Stimulated activated CD4-positive, alpha-beta T cell treated with anti-CD3 and anti-CD28 coated beads, Interleukin-1b, Interleukin-23, amount 100 ng/mL, for 24 hours (primary cell): ENCODE data around the gene NEUROG2.
"Not testable (repeated sequence)": the region's sequence is repeated elsewhere in the genome, so short reads cannot be mapped to it uniquely, and the experiment has no call there.

Source experiments
- DNase-seq, 4 experiments: peaks; one replicate each; pipeline ENCODE4 v3.0.0-alpha.2; 2020; ENCODE audit warnings: low read depth in 4 of 4, low spot score in 1 of 4

Gene NEUROG2

GRCh38 chr4:112492321-112492720, 23.7 kb downstream of the NEUROG2 start:
- DNase-seq: no peak

GRCh38 chr4:112490808-112491207, 25.2 kb downstream of the NEUROG2 start:
- not testable (repeated sequence) for DNase-seq

- DNase-seq: no peak
Observed at GRCh38 chr4:112485930-112486329, 30.1 kb downstream of the NEUROG2 start.

GRCh38 chr4:112473985-112474384, 42.0 kb downstream of the NEUROG2 start:
- DNase-seq: no peak

- no peak for DNase-seq
Observed at GRCh38 chr4:112472318-112472717, 43.7 kb downstream of the NEUROG2 start.
